Activated B cell treated with CpG ODN at 0.5 μM for 24 hours (primary cell): ENCODE data around the gene TBC1D3B. TPM values are rescaled to one million over a fixed set of nuclear protein-coding genes. Genes with fewer than 3 reads are reported as not detected.
A peak's percentile ranks its signal among the peaks of the same experiment; 100 is the strongest.

Source experiments
- ATAC-seq: fragments of 200-7000 bp; cut with Tn5 transposase; one replicate; pipeline ENCODE4 v1.10.0; 2021; ENCODE audit warnings: low read depth, mild to moderate bottlenecking, moderate library complexity
- CTCF ChIA-PET: fragments of 350-600 bp; sonication (Branson Sonifier 250); formaldehyde crosslinking; loops from one replicate; lab custom pipeline; 2021; ENCODE audit warnings: antibody characterized with exemption; lab: Charles Lee
- POLR2A ChIA-PET: fragments of 350-600 bp; sonication (Branson Sonifier 250); formaldehyde crosslinking; loops from one replicate; lab custom pipeline; 2021; ENCODE audit warnings: antibody characterized with exemption; lab: Charles Lee
- DNase-seq: peaks from one replicate; pipeline ENCODE4 v3.0.0; 2022
- H3K27ac Mint-ChIP-seq: one replicate; pipeline ENCODE4 v1.8.0; 2020; ENCODE audit warnings: mixed read lengths
- H3K27me3 Mint-ChIP-seq: one replicate; pipeline ENCODE4 v1.8.0; 2021; ENCODE audit warnings: mixed read lengths
- H3K36me3 Mint-ChIP-seq: one replicate; pipeline ENCODE4 v1.8.0; 2021; ENCODE audit warnings: low read depth, mixed read lengths
- H3K4me1 Mint-ChIP-seq: one replicate; pipeline ENCODE4 v1.8.0; 2021; ENCODE audit warnings: mixed read lengths
- H3K4me3 Mint-ChIP-seq: one replicate; pipeline ENCODE4 v1.8.0; 2020; ENCODE audit warnings: mild to moderate bottlenecking, mixed read lengths
- H3K9me3 Mint-ChIP-seq: one replicate; pipeline ENCODE4 v1.8.0; 2020; ENCODE audit warnings: mixed read lengths
- CTCF ChIP-seq: fragments of 200-600 bp; IDR thresholded peaks from one replicate; pipeline ENCODE4 v1.8.0; 2022; ENCODE audit warnings: antibody characterized with exemption, mild to moderate bottlenecking
- intact Hi-C: fragments of 100-400 bp; cut with micrococcal nuclease; formaldehyde crosslinking; loops from one replicate; pipeline ENCODE4 v1.15.1; 2024
- total RNA-seq: library from RNA; stranded (reverse); gene quantifications from 2 replicates; pipeline ENCODE4 v1.2.3, GENCODE V29; 2022

TBC1D3B gene
- total RNA-seq, 1 donor from 2014 or later, result 12.8 TPM

GRCh38 chr17:36153895-36154610 lies 22.4 kb downstream of the TBC1D3B start:
- ATAC-seq, result peak; percentile 80
- POLR2A ChIA-PET, result interaction anchor here (0.7 to 1.0 kb wide), 2 partner anchors 21 to 64 kb away, joined by 3 to 7 read pairs; partner anchors contain the start of gene CCL3
- CTCF ChIA-PET, result no interaction called here
- TF ChIP-seq CTCF, result no peak
- Mint-ChIP-seq H3K4me3 (peak overlapping the region; percentile 61), H3K27ac (peak overlapping the region; percentile 80), H3K27me3 (peaks cover 6% of the 10 kb centered on the region), H3K4me1 (peaks cover 33% of the 10 kb centered on the region), H3K36me3 (no peaks in the 10 kb centered on the region), H3K9me3 (no peaks in the 10 kb centered on the region)
- no peak for DNase-seq
- intact Hi-C loops, result no loop called here

- no peak overlapping the region for H3K27ac Mint-ChIP-seq
- H3K27me3 Mint-ChIP-seq, result peaks cover 5% of the 10 kb centered on the region
Measured at GRCh38 chr17:36152639-36153120, 23.8 kb downstream of the TBC1D3B start.

GRCh38 chr17:36151891-36152638 lies 24.4 kb downstream of the TBC1D3B start:
- intact Hi-C loops, result no loop called here
- no peaks in the 10 kb centered on the region for H3K36me3 Mint-ChIP-seq
- POLR2A ChIA-PET, result no interaction called here

More at GRCh38 chr17:36152639-36153120, 23.8 kb downstream of the TBC1D3B start:
- Mint-ChIP-seq H3K4me3 (no peak overlapping the region), H3K9me3 (no peaks in the 10 kb centered on the region), H3K36me3 (no peaks in the 10 kb centered on the region), H3K4me1 (peaks cover 39% of the 10 kb centered on the region)
- DNase-seq, result no peak
- TF ChIP-seq CTCF, result no peak
- no peak for ATAC-seq
- POLR2A ChIA-PET, result no interaction called here
- CTCF ChIA-PET, result interaction anchor here (11.8 kb wide), 1 partner anchor 178 kb away, joined by 481 read pairs; the partner anchor contains the start of gene CCL16
- intact Hi-C loops, result no loop called here

GRCh38 chr17:36149296-36149820 lies 27.1 kb downstream of the TBC1D3B start:
- ChIA-PET CTCF (interaction anchor here (0.6 to 11.8 kb wide), 28 partner anchors 11 to 1035 kb away, joined by 3 to 481 read pairs (median 5); partner anchors contain the start of genes CCL15, CCL16, CCL3 and CCL4), POLR2A (interaction anchor here (1.0 to 1.8 kb wide), 4 partner anchors 26 to 174 kb away, joined by 3 to 10 read pairs (median 6); partner anchors contain the start of gene CCL3)
- H3K4me1 Mint-ChIP-seq, result peaks cover 51% of the 10 kb centered on the region
- no peak for TF ChIP-seq CTCF
- no peaks in the 10 kb centered on the region for H3K36me3 Mint-ChIP-seq
- ATAC-seq, result no peak
- no peaks in the 10 kb centered on the region for H3K9me3 Mint-ChIP-seq
- peaks cover 5% of the 10 kb centered on the region for H3K27me3 Mint-ChIP-seq
- H3K27ac Mint-ChIP-seq, result peak overlapping the region; percentile 36
- H3K4me3 Mint-ChIP-seq, result no peak overlapping the region
- no peak for DNase-seq
- intact Hi-C loops, result loop anchor here (1.0 to 5.0 kb wide), 7 partner anchors 59 to 333 kb away; partner anchors contain the start of gene CCL3

More at GRCh38 chr17:36151891-36152638, 24.4 kb downstream of the TBC1D3B start:
- no peak overlapping the region for H3K4me3 Mint-ChIP-seq
- peaks cover 44% of the 10 kb centered on the region for H3K4me1 Mint-ChIP-seq
- peaks cover 5% of the 10 kb centered on the region for H3K27me3 Mint-ChIP-seq
- CTCF ChIA-PET, result interaction anchor here (11.8 kb wide), 1 partner anchor 177 kb away, joined by 481 read pairs; the partner anchor contains the start of gene CCL16
- DNase-seq (no peak), ATAC-seq (no peak)
- no peaks in the 10 kb centered on the region for H3K9me3 Mint-ChIP-seq
- TF ChIP-seq CTCF, result no peak
- no peak overlapping the region for H3K27ac Mint-ChIP-seq
